ENCODE data around the gene PPARD.

GRCh38 chr6:35320031-35320410, 22.3 kb upstream of the PPARD start:
- TF ChIP-seq POLR2A (IDR thresholded peaks at IDR 0.05; ENCODE audit: low read depth, low read length), result no peak
- no peak for TF ChIP-seq TAF1 (IDR thresholded peaks at IDR 0.05; ENCODE audit: low read depth, low read length)
